NCI-H1105 (cell line): Measurements from ENCODE around the gene KIFC1.
"Not testable (repeated sequence)": the region's sequence is repeated elsewhere in the genome, so short reads cannot be mapped to it uniquely, and the experiment has no call there.

ENCODE experiments used
- DNase-seq: peaks from one replicate; lab custom pipeline; 2025; lab: John Stamatoyannopoulos, UW

KIFC1 gene

DNA sequence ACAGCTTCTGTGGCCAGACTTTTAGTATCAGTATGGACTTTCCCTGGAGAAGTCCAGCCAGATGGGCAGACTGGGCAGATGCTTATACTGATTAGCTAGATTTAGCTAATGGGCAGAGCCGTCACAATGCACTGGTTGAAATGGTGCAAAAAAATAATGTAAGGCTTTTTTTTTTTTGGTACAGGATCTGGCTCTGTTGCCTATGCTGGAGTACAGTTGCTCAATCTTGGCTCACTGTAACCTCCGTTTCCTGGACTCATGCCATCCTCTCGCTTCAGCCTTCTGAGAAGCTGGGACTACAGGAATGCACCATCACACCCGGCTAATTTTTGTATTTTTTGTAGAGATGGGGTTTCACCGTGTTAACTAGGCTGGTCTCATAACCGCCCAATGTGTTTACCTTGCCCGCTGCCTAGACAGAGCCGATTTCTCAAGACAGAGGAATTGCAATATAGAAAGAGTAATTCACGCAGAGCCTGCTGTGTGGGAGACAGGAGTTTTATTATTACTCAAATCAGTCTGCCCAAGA lies 16.4 kb upstream of the KIFC1 start:
- no peak for DNase-seq

DNA sequence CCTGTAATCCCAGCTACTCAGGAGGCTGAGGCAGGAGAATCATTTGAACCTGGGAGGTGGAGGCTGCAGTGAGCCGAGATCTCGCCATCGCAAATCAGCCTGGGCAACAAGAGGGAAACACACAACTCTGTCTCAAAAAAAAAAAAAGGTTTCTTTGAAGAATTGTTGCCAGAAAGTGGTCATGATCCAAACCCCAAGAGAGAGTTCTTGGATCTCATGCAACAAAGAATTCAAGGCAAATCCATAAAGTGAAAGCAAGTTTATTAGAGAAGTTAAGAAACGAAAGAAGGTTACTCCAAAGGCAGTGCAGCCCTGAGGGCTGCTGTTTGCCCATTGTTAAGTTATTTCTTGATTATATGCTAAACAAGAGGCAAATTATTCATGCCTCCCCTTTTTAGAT lies 14.5 kb upstream of the KIFC1 start:
- DNase-seq, result no peak

GRCh38 chr6:33379184-33379583 lies 12.4 kb upstream of the KIFC1 start:
- not testable (repeated sequence) for DNase-seq

DNA sequence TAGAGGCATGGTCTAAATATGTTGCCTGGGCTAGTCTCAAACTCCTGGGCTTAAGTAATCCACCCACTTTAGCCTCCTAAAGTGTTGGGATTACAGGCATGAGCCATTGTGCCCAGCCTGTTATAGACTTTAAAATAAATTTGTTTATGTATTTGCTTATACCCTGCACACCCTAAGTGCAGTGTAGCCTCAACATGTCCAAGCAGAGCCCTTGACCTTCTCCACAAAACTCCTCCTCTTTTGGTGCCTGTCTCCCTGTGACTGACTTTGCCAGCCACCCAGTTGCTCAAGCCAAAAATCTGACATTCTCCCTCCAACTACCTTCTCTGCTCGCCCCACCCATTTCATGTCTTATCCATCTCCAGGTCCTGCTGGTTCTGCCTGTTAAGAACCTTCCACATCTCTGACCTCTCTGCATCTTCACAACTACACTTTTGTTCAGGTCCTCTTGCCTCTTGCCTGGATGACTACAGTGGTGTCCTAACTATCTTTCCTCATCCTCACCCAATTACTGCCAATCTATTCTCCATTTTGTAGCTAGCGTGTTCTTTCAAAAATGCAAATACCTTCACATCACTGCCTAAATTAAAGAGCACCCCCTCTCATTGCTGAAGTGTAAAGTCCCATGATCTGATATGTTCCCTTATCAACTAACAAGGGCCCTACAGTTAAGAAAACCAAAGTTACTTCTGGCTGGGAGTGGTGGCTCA lies 11.2 kb upstream of the KIFC1 start:
- no peak for DNase-seq

DNA sequence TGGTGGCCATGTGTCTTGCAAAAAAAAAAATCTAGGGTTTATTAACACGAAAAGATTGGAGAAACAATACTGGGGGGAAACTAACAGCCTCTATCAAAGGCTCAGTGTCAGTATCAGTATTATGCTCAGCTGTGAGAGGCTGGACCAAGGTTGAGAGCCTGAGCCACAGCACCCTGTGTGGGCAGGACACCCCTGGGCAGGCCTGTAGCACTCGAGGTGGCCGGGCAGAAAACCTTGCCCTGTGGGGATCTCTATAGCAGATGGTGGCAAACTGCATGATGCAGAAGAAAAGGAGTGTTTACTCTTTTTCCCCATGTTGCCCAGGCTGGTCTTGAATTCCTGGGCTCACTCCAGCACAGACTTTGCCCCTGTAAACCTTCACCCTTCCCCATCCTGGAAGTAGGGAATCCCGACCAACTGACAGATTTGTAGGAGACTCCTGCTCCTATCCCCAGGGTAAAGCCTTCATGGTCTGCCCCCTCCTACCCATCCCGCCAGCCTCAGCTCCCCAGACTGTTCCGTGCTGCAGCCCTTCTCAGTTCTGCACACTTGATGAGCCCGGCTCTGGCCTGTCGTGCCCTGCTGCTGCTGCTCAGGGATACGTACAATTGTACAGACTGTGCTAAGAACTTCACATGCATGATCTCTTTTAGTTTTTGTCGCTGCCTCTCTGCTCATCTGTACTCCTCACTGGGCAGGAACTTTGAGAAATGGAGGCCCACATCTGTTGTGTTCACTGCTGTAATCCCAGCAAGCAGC lies 8.0 kb upstream of the KIFC1 start:
- DNase-seq, result no peak

DNA sequence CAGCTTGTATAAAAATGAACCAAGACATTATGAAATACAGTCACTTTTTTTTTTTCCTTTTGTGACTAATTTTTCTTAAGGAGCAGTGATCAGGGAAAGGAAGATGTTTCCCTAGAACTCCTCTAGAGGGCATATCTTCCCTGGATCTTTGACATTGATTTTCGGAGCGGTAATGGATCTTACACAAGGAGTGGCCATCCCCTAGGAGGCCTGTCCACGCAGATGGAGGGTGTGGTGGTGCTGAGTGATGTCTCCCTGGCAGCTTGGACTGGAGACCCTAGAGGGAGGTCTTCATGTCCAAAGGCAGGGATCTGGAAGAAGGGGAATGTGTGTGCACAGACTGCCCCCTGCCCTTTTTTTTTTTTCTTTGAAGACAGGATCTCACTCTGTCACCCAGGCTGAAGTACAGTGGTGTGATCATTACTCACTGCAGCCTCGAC lies 7.0 kb upstream of the KIFC1 start:
- DNase-seq, result no peak

DNA sequence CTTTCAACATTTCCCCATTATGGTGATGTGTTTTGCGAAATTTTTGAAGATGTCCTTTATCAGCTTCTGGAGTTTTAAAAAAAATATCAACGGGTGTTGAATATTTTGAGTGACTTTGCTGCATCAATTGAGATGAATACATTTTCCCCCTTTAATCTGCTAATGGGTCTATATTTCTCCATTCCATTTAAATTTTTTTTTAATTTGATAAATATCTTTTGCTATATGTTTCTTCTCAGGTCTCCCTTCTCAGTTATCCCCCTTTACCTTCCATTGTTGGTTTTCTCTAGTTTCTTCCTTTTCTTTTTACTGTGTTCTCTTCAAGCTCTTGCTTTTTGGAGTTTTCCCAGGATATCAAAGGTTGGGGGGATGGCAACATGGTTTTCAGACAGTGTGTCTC lies 1.4 kb upstream of the KIFC1 start:
- no peak for DNase-seq

- no peak for DNase-seq
Measured at GRCh38 chr6:33390767-33391277, 801 bp upstream of the KIFC1 start.

DNA sequence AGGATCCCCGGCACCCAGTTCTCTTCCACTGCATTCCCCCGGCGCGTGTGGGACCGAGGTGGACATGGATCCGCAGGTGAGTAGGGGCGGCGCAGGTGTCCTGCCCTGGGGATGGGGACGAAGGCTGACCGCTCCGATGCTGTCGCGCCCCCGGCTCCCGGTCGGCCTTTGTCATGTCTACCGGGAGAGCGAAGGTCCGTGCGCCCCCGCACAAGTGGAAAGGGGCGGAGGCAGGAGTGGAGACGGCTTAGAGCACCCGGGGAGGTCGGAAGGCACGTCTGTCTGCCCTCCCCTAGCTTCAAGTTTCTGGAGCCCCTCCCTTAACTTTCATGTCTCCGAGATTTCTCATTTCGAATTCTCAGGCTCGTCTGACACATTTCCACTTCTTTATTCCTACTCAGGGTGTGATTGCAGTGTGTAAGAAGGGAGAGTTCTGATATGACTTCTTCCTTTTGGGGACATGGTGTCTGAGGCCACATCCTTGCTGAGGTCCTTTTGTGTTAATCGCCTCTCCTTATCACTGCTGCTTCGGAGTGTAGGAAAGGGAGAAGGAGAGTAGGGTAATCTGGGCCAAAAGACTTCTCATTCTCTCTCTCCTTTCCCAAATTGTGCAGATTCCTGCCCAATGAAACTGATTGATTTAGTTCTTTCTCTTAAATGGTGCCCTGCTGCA lies 435 bp downstream of the KIFC1 start:
- no peak for DNase-seq

DNA sequence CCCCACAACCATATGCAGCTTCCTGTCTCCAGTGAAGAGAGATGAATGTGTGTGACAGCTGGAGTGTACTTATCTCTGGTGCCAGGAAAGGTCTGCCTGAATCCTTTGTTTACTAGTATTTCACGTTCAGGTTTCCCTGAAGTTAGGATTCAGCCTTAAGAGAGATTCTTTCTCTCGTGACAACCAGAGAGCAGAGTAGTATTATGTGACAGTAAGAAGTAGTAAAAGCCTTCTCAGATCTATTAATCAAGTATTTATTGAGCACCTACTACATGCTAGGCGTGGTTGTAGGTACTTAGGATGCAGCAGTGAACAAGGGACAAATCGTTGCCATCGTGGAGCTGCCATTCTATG lies 949 bp downstream of the KIFC1 start:
- no peak for DNase-seq

- no peak for DNase-seq
Measured at GRCh38 chr6:33392979-33393378, 1.4 kb downstream of the KIFC1 start.

- no peak for DNase-seq
Measured at GRCh38 chr6:33397541-33397940, 5.9 kb downstream of the KIFC1 start.

DNA sequence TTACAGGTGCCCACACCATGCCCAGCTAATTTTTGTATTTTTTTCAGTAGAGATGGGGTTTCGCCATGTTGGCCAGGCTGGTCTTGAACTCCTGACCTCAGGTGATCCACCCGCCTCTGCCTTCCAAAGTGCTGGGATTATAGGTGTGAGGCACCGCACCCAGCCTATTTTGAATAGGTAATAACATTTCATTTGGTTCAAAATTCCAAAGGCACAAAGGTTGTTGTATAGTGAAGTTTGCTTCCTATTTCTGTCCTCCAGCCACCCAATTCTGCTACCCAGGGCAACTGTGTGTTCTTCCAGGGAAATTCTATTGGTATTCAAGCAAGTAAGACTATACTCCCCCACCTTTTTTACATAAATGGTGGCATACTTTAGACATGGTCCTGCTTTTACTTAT lies 7.0 kb downstream of the KIFC1 start:
- DNase-seq, result not testable (repeated sequence)

DNA sequence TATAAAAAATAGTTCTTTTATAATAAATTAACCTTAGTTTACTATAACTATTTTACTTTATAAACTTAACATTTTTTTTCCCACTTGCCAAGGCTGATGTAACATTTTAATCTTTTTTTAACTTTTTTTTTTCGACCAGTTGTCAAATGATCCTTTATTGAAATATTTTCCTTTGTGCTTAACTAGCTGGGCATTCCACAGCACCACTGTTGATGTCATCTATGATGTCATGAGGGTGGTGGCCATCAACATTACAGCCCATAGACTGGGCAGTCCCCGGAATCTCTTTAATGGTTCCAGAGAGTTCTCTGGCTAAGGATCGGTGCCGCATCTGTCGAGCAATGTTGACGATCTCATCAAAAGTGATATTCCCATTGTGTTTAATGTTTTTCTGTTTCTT lies 8.3 kb downstream of the KIFC1 start:
- not testable (repeated sequence) for DNase-seq

- no peak for DNase-seq
Measured at GRCh38 chr6:33404884-33405283, 13.3 kb downstream of the KIFC1 start.

- no peak for DNase-seq
Measured at GRCh38 chr6:33405386-33405940, 13.8 kb downstream of the KIFC1 start.

DNA sequence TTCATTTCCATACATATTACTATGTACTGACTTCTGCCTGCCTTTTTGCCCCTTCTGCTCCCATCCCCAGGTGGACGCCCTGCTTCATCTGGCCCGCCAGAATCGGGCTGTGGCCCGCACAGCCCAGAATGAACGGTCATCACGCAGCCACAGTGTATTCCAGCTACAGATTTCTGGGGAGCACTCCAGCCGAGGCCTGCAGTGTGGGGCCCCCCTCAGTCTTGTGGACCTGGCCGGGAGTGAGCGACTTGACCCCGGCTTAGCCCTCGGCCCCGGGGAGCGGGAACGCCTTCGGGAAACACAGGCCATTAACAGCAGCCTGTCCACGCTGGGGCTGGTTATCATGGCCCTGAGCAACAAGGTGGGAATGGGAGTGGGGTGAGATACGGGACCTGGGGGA lies 14.5 kb downstream of the KIFC1 start:
- DNase-seq, result no peak

DNA sequence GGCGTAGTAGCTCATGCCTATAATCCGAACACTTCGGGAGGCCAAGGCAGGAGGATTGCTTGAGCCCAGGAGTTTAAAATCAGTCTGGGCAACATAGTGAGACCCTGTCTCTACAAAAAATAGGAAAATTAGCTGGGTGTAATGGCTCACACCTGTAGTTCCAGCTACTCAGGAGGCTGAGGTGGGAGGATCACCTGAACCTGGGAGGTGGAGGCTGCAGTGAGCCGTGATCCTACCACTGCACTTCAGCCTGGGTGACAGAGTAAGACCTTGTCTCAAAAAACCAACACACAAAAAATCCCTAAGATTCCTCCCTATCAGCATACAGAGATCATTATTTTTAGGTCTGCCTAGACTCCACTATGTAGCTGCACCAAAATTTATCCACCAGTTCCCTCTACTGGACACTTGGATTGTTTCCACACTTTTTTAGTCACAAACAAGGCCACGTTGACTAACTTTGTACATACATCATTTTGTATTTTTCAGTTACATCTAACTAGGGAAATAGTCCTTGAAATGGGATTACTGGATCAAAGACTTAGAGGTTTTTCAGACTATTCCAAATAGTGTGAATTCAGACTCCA lies 15.6 kb downstream of the KIFC1 start:
- no peak for DNase-seq

DNA sequence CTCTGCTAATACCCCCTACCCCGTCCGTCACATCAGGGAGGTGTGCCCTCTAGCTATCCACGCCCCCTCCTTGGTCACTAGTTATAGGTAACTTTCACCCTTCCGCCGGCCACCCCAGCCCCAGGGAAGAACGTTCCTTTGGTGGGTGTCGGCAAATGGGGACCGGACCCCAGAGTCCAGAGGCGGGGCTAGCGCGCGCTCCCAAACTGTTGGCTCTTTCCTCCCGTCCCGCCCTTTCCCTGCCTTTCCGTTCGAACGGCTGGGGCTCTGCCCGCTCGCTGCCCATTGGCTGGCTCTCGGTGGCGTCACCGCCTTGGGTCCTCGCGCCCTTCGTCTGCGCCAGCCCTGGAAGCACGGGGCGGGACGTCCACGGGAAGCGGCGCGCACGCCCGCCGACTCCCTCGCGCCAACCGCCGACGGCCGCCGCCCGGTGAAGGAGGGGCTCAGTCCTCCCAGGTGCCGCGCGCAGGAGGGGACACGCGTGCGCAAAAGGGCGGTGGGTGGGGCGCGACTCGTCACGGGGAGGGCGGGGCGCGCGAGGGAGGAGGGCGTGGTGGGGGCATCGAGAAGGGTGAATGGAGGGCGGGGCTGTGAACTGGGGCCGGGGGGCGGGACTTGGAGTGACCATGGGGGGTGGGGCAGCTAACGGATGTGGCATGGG lies 18.6 kb downstream of the KIFC1 start:
- peak; percentile 98 for DNase-seq

- DNase-seq, result peak; percentile 83
Measured at GRCh38 chr6:33410711-33411631, 19.3 kb downstream of the KIFC1 start, which contains the start of gene PHF1. PHF1 (plus strand) TSS chr6:33411014; CDS start chr6:33412264, 1,250 bp downstream.
